Neuronal stem cell (in vitro differentiated cells): ENCODE results near the gene TEX38.
"Not testable (repeated sequence)": the region's sequence is repeated elsewhere in the genome, so short reads cannot be mapped to it uniquely, and the experiment has no call there.

Source experiments
- DNase-seq: peaks from one replicate; pipeline ENCODE4 v3.0.0-alpha.2; 2013; ENCODE audit warnings: low spot score
- H2AFZ ChIP-seq: one replicate; pipeline ENCODE4 v1.6.1; 2013; ENCODE audit warnings: mild to moderate bottlenecking, low read length, inconsistent platforms
- H2AK5ac ChIP-seq: 2 replicates; pipeline ENCODE4 v1.6.1; 2013; ENCODE audit warnings: low read depth, mild to moderate bottlenecking, inconsistent platforms, low read length, moderate library complexity, mixed read lengths
- H2BK120ac ChIP-seq: 2 replicates; pipeline ENCODE4 v1.6.1; 2013; ENCODE audit warnings: low read depth, mild to moderate bottlenecking, inconsistent platforms, low read length, moderate library complexity, mixed read lengths
- H2BK12ac ChIP-seq: one replicate; pipeline ENCODE4 v1.6.1; 2013; ENCODE audit warnings: low read length, inconsistent platforms
- H2BK15ac ChIP-seq: 2 replicates; pipeline ENCODE4 v1.6.1; 2013; ENCODE audit warnings: mild to moderate bottlenecking, low read length, inconsistent platforms, mixed read lengths
- H2BK5ac ChIP-seq: one replicate; pipeline ENCODE4 v1.6.1; 2013; ENCODE audit warnings: inconsistent platforms, mild to moderate bottlenecking, low read length, moderate library complexity
- H3K14ac ChIP-seq: one replicate; pipeline ENCODE4 v1.6.1; 2013; ENCODE audit warnings: low read length, inconsistent platforms
- H3K18ac ChIP-seq: 2 replicates; pipeline ENCODE4 v1.6.1; 2013; ENCODE audit warnings: low read length, inconsistent platforms
- H3K23ac ChIP-seq: 2 replicates; pipeline ENCODE4 v1.6.1; 2013; ENCODE audit warnings: low read depth, mild to moderate bottlenecking, mixed read lengths, low read length, inconsistent platforms; ENCODE audit not compliant: poor library complexity
- H3K27ac ChIP-seq: replicated peaks from 3 replicates; pipeline ENCODE4 v1.5.1; 2013; ENCODE audit warnings: low read length, inconsistent platforms
- H3K27me3 ChIP-seq, 3 experiments: 2 replicates each; pipeline ENCODE4 v1.6.1; 2013; ENCODE audit warnings: low read length in 3 of 3, mild to moderate bottlenecking in 2 of 3, inconsistent platforms in 1 of 3, low read depth in 1 of 3, mixed read lengths in 1 of 3, moderate library complexity in 1 of 3; ENCODE audit not compliant: control insufficient read depth in 3 of 3, insufficient read depth in 3 of 3
- H3K36me3 ChIP-seq, 2 donors: replicated peaks in 1 of 2; 2 replicates each; pipeline ENCODE4 v1.6.1; 2013; ENCODE audit warnings: low read length in 2 of 2; ENCODE audit not compliant: control insufficient read depth in 2 of 2, insufficient read depth in 2 of 2
- H3K4ac ChIP-seq: 2 replicates; pipeline ENCODE4 v1.6.1; 2013; ENCODE audit warnings: inconsistent platforms, mild to moderate bottlenecking, low read length, moderate library complexity
- H3K4me1 ChIP-seq, 2 donors: 1 replicate in 1 of 2; 2 replicates in 1 of 2; pipeline ENCODE4 v1.6.1; 2013; ENCODE audit warnings: low read length in 2 of 2, low read depth in 1 of 2; ENCODE audit not compliant: control insufficient read depth in 2 of 2, insufficient read depth in 1 of 2
- H3K4me2 ChIP-seq: one replicate; pipeline ENCODE4 v1.6.1; 2013; ENCODE audit warnings: mild to moderate bottlenecking, low read length, inconsistent platforms; ENCODE audit not compliant: insufficient read depth, poor library complexity, severe bottlenecking
- H3K4me3 ChIP-seq, 2 donors: 2 replicates each; pipeline ENCODE4 v1.5.1; 2013; ENCODE audit warnings: low read length in 2 of 2, mild to moderate bottlenecking in 2 of 2, inconsistent platforms in 1 of 2, moderate library complexity in 1 of 2
- H3K79me1 ChIP-seq: one replicate; pipeline ENCODE4 v1.6.1; 2013; ENCODE audit warnings: low read depth, mild to moderate bottlenecking, inconsistent platforms, low read length, moderate library complexity
- H3K9ac ChIP-seq: one replicate; pipeline ENCODE4 v1.6.1; 2013; ENCODE audit warnings: mild to moderate bottlenecking, low read depth, low read length, inconsistent platforms; ENCODE audit not compliant: poor library complexity
- H3K9me3 ChIP-seq, 2 donors: replicated peaks in 1 of 2; 2 replicates each; pipeline versions ENCODE3 to v1.6.1; 2013; ENCODE audit warnings: low read length in 2 of 2, mild to moderate bottlenecking in 2 of 2, inconsistent platforms in 1 of 2, low read depth in 1 of 2, mixed read lengths in 1 of 2, moderate library complexity in 1 of 2; ENCODE audit not compliant: control insufficient read depth in 2 of 2, insufficient read depth in 1 of 2
- H4K8ac ChIP-seq: one replicate; pipeline ENCODE4 v1.6.1; 2013; ENCODE audit warnings: low read depth, mild to moderate bottlenecking, inconsistent platforms, low read length, moderate library complexity
- H4K91ac ChIP-seq: one replicate; pipeline ENCODE4 v1.6.1; 2013; ENCODE audit warnings: low read length, low read depth, mild to moderate bottlenecking, inconsistent platforms; ENCODE audit not compliant: poor library complexity
- WGBS, 2 donors: extraction: QIAGEN DNeasy Blood & Tissue Kit; methylation state at CpG; one replicate each; pipeline ENCODE4 v1.1.7; 2013; ENCODE audit warnings: missing lambda C conversion rate in 2 of 2, mixed read lengths in 1 of 2; ENCODE audit not compliant: insufficient read length in 2 of 2, insufficient replicate concordance in 1 of 2; ENCODE audit errors: extremely low coverage in 2 of 2; 5-methylcytosine and 5-hydroxymethylcytosine counted together

TEX38 gene

GRCh38 chr1:46718340-46718726 is 46.7 kb downstream of the TEX38 start:
- Histone ChIP-seq H2BK5ac (peak overlapping the region; percentile 72), H3K9ac (peak overlapping the region; percentile 91), H3K9me3 (no peaks in the 10 kb centered on the region), H3K18ac (no peak overlapping the region), H2AFZ (peak overlapping the region; percentile 95), H4K8ac (no peak overlapping the region), H2BK12ac (no peak overlapping the region), H3K4me2 (peak overlapping the region; percentile 81), H3K36me3 (peaks cover 5 to 39% of the 10 kb centered on the region in 2 donors), H3K27me3 (peaks cover 0 to 13% (median 0%) of the 10 kb centered on the region in 3 experiments), H2AK5ac (peak overlapping the region; percentile 83), H3K14ac (no peak overlapping the region), H3K23ac (no peak overlapping the region), H4K91ac (no peak overlapping the region), H3K4me1 (peaks cover 7 to 11% of the 10 kb centered on the region in 2 donors), H3K27ac (no peak overlapping the region), H2BK15ac (no peak overlapping the region), H3K4ac (no peak overlapping the region), H3K79me1 (peaks cover 2% of the 10 kb centered on the region), H3K4me3 (peak overlapping the region; percentile 90 to 97), H2BK120ac (no peak overlapping the region)
- DNase-seq = no peak
- no CpG with 5 or more reads among the region's 12 CpGs for WGBS, 2 donors

GRCh38 chr1:46718727-46719622 is 47.3 kb downstream of the TEX38 start, which contains the start of gene EFCAB14:
EFCAB14 (minus strand) TSS chr1:46719114; CDS start chr1:46718087, 1,027 bp downstream.
- no peak within 1 kb of the TSS for H3K4ac ChIP-seq
- peak within 1 kb of the TSS; percentile 91 for H3K9ac ChIP-seq
- H3K79me1 ChIP-seq = peaks cover 2% of the 10 kb centered on the region
- H3K14ac ChIP-seq = peak within 1 kb of the TSS; percentile 94
- DNase-seq = peak; percentile 92
- no peak within 1 kb of the TSS for H4K8ac ChIP-seq
- peak within 1 kb of the TSS; percentile 72 for H2BK5ac ChIP-seq
- H3K4me3 ChIP-seq = peak within 1 kb of the TSS; percentile 90 to 97
- H3K27me3 ChIP-seq = peaks cover 0 to 13% (median 0%) of the 10 kb centered on the region in 3 experiments
- peaks cover 10 to 17% of the 10 kb centered on the region in 2 donors for H3K4me1 ChIP-seq
- H3K36me3 ChIP-seq = peaks cover 2 to 33% of the 10 kb centered on the region in 2 donors
- no peak within 1 kb of the TSS for H2BK15ac ChIP-seq
- no CpG with 5 or more reads among the region's 85 CpGs for WGBS, 2 donors
- H3K9me3 ChIP-seq = no peaks in the 10 kb centered on the region
- H2BK120ac ChIP-seq = no peak within 1 kb of the TSS
- peak within 1 kb of the TSS; percentile 81 for H3K4me2 ChIP-seq
- H2AFZ ChIP-seq = peak within 1 kb of the TSS; percentile 95
- no peak within 1 kb of the TSS for H2BK12ac ChIP-seq
- peak within 1 kb of the TSS; percentile 69 for H3K23ac ChIP-seq
- peak within 1 kb of the TSS; percentile 83 for H2AK5ac ChIP-seq
- H3K27ac ChIP-seq = no peak within 1 kb of the TSS
- no peak within 1 kb of the TSS for H4K91ac ChIP-seq
- peak within 1 kb of the TSS; percentile 77 for H3K18ac ChIP-seq

- Histone ChIP-seq H3K9me3 (no peaks in the 10 kb centered on the region), H2BK15ac (no peak overlapping the region), H2AFZ (peak overlapping the region; percentile 95), H3K23ac (no peak overlapping the region), H3K4me3 (peak overlapping the region in 1 of 2 donors; percentile 90), H4K91ac (no peak overlapping the region), H4K8ac (no peak overlapping the region), H3K18ac (no peak overlapping the region), H2BK12ac (no peak overlapping the region), H3K36me3 (peaks cover 2 to 26% of the 10 kb centered on the region in 2 donors), H3K27ac (no peak overlapping the region), H2BK120ac (no peak overlapping the region), H3K4me1 (peaks cover 12 to 24% of the 10 kb centered on the region in 2 donors), H3K79me1 (peaks cover 2% of the 10 kb centered on the region), H2BK5ac (no peak overlapping the region), H3K9ac (no peak overlapping the region), H3K4me2 (peak overlapping the region; percentile 59), H3K4ac (no peak overlapping the region), H2AK5ac (no peak overlapping the region), H3K27me3 (peaks cover 0 to 13% (median 0%) of the 10 kb centered on the region in 3 experiments), H3K14ac (no peak overlapping the region)
- DNase-seq = no peak
- no CpG with 5 or more reads among the region's 3 CpGs for WGBS, 2 donors
These were observed 48.0 kb downstream of the TEX38 start for GRCh38 chr1:46719689-46720088.

- not testable (repeated sequence) for H3K79me1 ChIP-seq, H3K18ac ChIP-seq, DNase-seq, H2AK5ac ChIP-seq, H3K4me3 ChIP-seq, H2BK120ac ChIP-seq, H2BK15ac ChIP-seq, H2BK5ac ChIP-seq, H2BK12ac ChIP-seq, H3K4ac ChIP-seq, H3K27ac ChIP-seq, H2AFZ ChIP-seq, H3K14ac ChIP-seq, H3K9me3 ChIP-seq, H3K23ac ChIP-seq, H3K4me2 ChIP-seq, H4K8ac ChIP-seq, H4K91ac ChIP-seq, H3K9ac ChIP-seq
- H3K36me3 ChIP-seq = peaks cover 2 to 20% of the 10 kb centered on the region in 2 donors
- WGBS, 2 donors = no CpG with 5 or more reads among the region's 8 CpGs
- peaks cover 0 to 13% (median 0%) of the 10 kb centered on the region in 3 experiments for H3K27me3 ChIP-seq
- H3K4me1 ChIP-seq = peaks cover 14 to 26% of the 10 kb centered on the region in 2 donors
These were observed 48.7 kb downstream of the TEX38 start for GRCh38 chr1:46720319-46720718.
